ENCODE data around the gene MAD1L1. TPM values are rescaled to one million over a fixed set of nuclear protein-coding genes. Genes with fewer than 3 reads are reported as not detected.

MAD1L1 gene
- total and polyA plus RNA-seq, 2 of the 8 experiments (the other 6 are each of a cell fraction or from before 2014, with no cell fraction given), result 40.4 to 44.6 TPM

DNA sequence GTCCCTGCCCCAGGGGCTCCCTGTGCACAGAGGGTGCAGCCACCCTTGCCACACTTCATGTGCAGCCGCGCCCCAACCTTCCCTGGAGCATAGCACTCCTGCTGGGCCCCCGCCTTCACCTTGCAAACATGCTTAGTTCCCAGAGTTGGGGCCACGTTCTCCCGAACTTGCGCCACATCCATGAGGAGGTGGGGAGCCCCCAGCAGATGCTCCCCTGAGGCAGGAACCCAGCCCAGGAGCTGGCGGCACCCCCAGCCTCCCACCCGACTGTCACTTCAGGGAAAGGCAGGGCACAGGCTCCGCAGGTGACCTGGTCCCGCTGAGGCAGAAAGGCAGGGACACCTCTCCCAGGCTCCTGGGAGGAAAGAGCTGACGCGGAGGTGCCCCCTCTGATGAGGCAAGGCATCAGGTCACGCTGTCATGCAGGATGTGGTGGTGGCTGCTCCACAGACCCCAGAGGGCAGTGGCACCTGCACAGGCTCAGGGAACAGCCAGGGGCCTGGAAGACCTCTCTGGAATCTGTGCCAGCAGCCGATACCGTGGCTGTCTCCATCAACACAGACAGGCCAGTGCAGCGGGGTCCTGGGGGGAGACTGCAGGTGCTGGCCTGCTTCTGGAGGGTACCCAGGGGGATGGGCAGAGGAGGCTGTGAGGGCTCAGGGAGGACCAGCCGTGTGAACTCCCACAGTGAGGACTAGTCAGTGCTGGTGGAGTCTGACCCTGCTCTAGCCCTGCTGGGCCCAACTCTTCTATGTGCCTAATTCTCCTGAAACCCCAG, 221.3 kb downstream of the MAD1L1 start:
- no peak overlapping the region; a peak in 1 of 7 replicates for H3K9ac ChIP-seq (replicated peaks in 1 of 4; ENCODE audit: extremely low read depth in 1 of 4, low read depth in 3 of 4, low read length in 3 of 4)
- no peak overlapping the region for H2AFZ ChIP-seq (ENCODE audit: low read length)
- no peak overlapping the region for H3K4me3 ChIP-seq (ENCODE audit: extremely low read depth in 1 of 4, insufficient read depth in 2 of 4, low read depth in 3 of 4, low read length in 4 of 4)
- H2BK15ac ChIP-seq (ENCODE audit: low read length), result no peak overlapping the region
- no peak overlapping the region for H4K91ac ChIP-seq (replicated peaks; ENCODE audit: insufficient read length, low read length)
- H3K4ac ChIP-seq (replicated peaks; ENCODE audit: insufficient read length, low read depth, low read length), result no peak overlapping the region
- 95% methylated on average over 17 of the region's 17 CpGs; no CpG with 5 or more reads in 1 of the 2 experiments for WGBS, 2 experiments (ENCODE audit: extremely low coverage in 1 of 2, insufficient coverage in 1 of 2, insufficient read length in 1 of 2, insufficient replicate concordance in 2 of 2, low coverage in 1 of 2, low lambda C conversion rate in 2 of 2, missing lambda C conversion rate in 1 of 2)
- no peak overlapping the region for H3K18ac ChIP-seq (ENCODE audit: extremely low read depth, low read length)
- H2BK12ac ChIP-seq (ENCODE audit: low read depth, low read length), result no peak overlapping the region
- H4K5ac ChIP-seq (ENCODE audit: insufficient read length, low read depth, low read length), result no peak overlapping the region
- no peaks in the 10 kb centered on the region for H3K27me3 ChIP-seq (replicated peaks in 1 of 4; ENCODE audit: control insufficient read depth in 3 of 4, extremely low read depth in 1 of 4, insufficient read depth in 3 of 4, low read length in 3 of 4)
- H2BK120ac ChIP-seq (replicated peaks; ENCODE audit: low read depth, low read length), result no peak overlapping the region
- FAIRE-seq (no peak), DNase-seq (ENCODE audit: low read depth in 1 of 2, low spot score in 2 of 2) (no peak)
- no peak for TF ChIP-seq SP1 (IDR thresholded peaks at IDR 0.05; ENCODE audit: low read depth, low read length)
- no peak for TF ChIP-seq SRF (IDR thresholded peaks at IDR 0.05; ENCODE audit: low read depth, low read length)
- TF ChIP-seq PHF8 (conservative IDR thresholded peaks at IDR 0.05; ENCODE audit: low read depth, low read length), result no peak
- TF ChIP-seq TCF12 (IDR thresholded peaks at IDR 0.05; ENCODE audit: low read depth, low read length), result no peak
- TF ChIP-seq NRF1 (IDR thresholded peaks at IDR 0.05; ENCODE audit: low read depth, low read length), result no peak
- TF ChIP-seq, protein P1, sequence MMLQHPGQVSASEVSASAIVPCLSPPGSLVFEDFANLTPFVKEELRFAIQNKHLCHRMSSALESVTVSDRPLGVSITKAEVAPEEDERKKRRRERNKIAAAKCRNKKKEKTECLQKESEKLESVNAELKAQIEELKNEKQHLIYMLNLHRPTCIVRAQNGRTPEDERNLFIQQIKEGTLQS (IDR thresholded peaks at IDR 0.05; ENCODE audit: insufficient read depth, low read depth, low read length), result no peak
- no peak for TF ChIP-seq GABPA (IDR thresholded peaks at IDR 0.05; ENCODE audit: borderline replicate concordance, insufficient read depth, low read length)
- TF ChIP-seq SIN3A (conservative IDR thresholded peaks at IDR 0.05 in 1 of 2, IDR thresholded peaks at IDR 0.05 in 1 of 2; ENCODE audit: low read depth in 1 of 2, low read length in 2 of 2), result no peak
- TF ChIP-seq SP4 (IDR thresholded peaks at IDR 0.05; ENCODE audit: low read length), result no peak
- TF ChIP-seq RBBP5 (IDR thresholded peaks at IDR 0.05; ENCODE audit: borderline replicate concordance, low read depth, low read length), result no peak
- peaks cover 7% of the 10 kb centered on the region; the same call in 1 of the 2 replicates for H3K79me1 ChIP-seq (ENCODE audit: low read depth, low read length)
- H3K23me2 ChIP-seq (ENCODE audit: low read depth, low read length), result no peaks in the 10 kb centered on the region
- H2BK20ac ChIP-seq (ENCODE audit: low read length), result no peak overlapping the region
- no peak overlapping the region; the same call in 1 of the 2 replicates for H4K8ac ChIP-seq (ENCODE audit: extremely low read depth, insufficient read depth, low read length)
- no peak overlapping the region for H2AK5ac ChIP-seq (ENCODE audit: low read depth, low read length)
- no peak overlapping the region for H3K23ac ChIP-seq (ENCODE audit: insufficient read length)
- H2BK5ac ChIP-seq (ENCODE audit: low read depth, low read length), result no peak overlapping the region
- H3K56ac ChIP-seq (replicated peaks; ENCODE audit: insufficient read length, low read depth, low read length), result no peak overlapping the region
- no peak overlapping the region for H3K14ac ChIP-seq (ENCODE audit: insufficient read length)
- H3K27ac ChIP-seq (ENCODE audit: low read depth, low read length), result no peak overlapping the region
- H3K79me2 ChIP-seq (ENCODE audit: control insufficient read depth in 1 of 2, insufficient read depth in 2 of 2, low read length in 2 of 2), result no peaks in the 10 kb centered on the region
- H4K20me1 ChIP-seq (replicated peaks in 1 of 2; ENCODE audit: control insufficient read depth in 1 of 2, insufficient read depth in 2 of 2, low read length in 2 of 2), result peaks cover 0 to 2% of the 10 kb centered on the region in 2 experiments
- POLR2A ChIA-PET (ENCODE audit: partially characterized antibody), result no interaction called here
- H3K4me2 ChIP-seq (ENCODE audit: insufficient read depth in 1 of 2, low read depth in 2 of 2, low read length in 2 of 2), result no peak overlapping the region
- no peaks in the 10 kb centered on the region; a peak in 2 of 7 replicates for H3K4me1 ChIP-seq (replicated peaks in 1 of 4; ENCODE audit: control insufficient read depth in 3 of 4, insufficient read depth in 4 of 4, low read length in 3 of 4)
- H3K9me3 ChIP-seq (ENCODE audit: insufficient read depth in 2 of 2, low read depth in 1 of 2, low read length in 1 of 2), result no peaks in the 10 kb centered on the region
- no peaks in the 10 kb centered on the region; a peak in 1 of 8 replicates for H3K36me3 ChIP-seq (ENCODE audit: control insufficient read depth in 2 of 4, insufficient read depth in 4 of 4, low read length in 3 of 4)
- CTCF ChIA-PET (ENCODE audit: partially characterized antibody), result interaction anchor here (1.4 kb wide), 1 partner anchor 59 kb away, joined by 3 read pairs; no protein-coding TSS in a partner anchor
